HCT116 (cell line): ENCODE data around the gene CACNA1F.

Source experiments
- CEBPB ChIP-seq: IDR thresholded peaks from 2 replicates; pipeline ENCODE4 v1.6.1; 2012; ENCODE audit warnings: low read depth
- ELF1 ChIP-seq: IDR thresholded peaks from 2 replicates; pipeline ENCODE4 v1.6.1; 2012; ENCODE audit warnings: low read depth, borderline replicate concordance
- EZH2 ChIP-seq: fragments of 200-600 bp; sonication (generic); IDR thresholded peaks from 2 replicates; pipeline ENCODE4 v1.6.1; 2017; ENCODE audit warnings: antibody characterized with exemption, mixed run types
- EZH2phosphoT487 ChIP-seq: fragments of 200-600 bp; IDR thresholded peaks from 2 replicates; pipeline ENCODE4 v1.6.1; 2018; ENCODE audit warnings: antibody characterized with exemption, borderline replicate concordance
- FOSL1 ChIP-seq: IDR thresholded peaks from 2 replicates; pipeline ENCODE4 v1.6.1; 2012; ENCODE audit warnings: low read depth
- POLR2A ChIP-seq: IDR thresholded peaks from 2 replicates; pipeline ENCODE4 v1.7.0; 2011; ENCODE audit warnings: borderline replicate concordance; ENCODE audit not compliant: insufficient read depth, insufficient read length; ENCODE audit errors: extremely low read depth
- POLR2AphosphoS5 ChIP-seq: IDR thresholded peaks from 2 replicates; pipeline ENCODE4 v1.6.1; 2011; ENCODE audit warnings: mild to moderate bottlenecking, low read depth, low read length, moderate library complexity
- RAD21 ChIP-seq: IDR thresholded peaks from 2 replicates; pipeline ENCODE4 v1.6.1; 2012; ENCODE audit warnings: low read depth, mild to moderate bottlenecking
- REST ChIP-seq: IDR thresholded peaks from 2 replicates; pipeline ENCODE4 v1.6.1; 2012; ENCODE audit warnings: low read depth
- ZFX ChIP-seq: fragments of 450-650 bp; IDR thresholded peaks from 2 replicates; pipeline ENCODE4 v1.6.1; 2017
- TF ChIP-seq, protein P1 (sequence below), 3 experiments: fragments of 200-600 bp in 1 of 3; sonication (generic) in 1 of 3; IDR thresholded peaks in 2 of 3; conservative IDR thresholded peaks in 1 of 3; 2 replicates each; pipeline ENCODE4 v1.5.1; 2012 to 2017; ENCODE audit warnings: low read depth in 2 of 3, low read length in 2 of 3, antibody characterized with exemption in 1 of 3, borderline replicate concordance in 1 of 3, control low read depth in 1 of 3, mild to moderate bottlenecking in 1 of 3, mixed read lengths in 1 of 3, mixed run types in 1 of 3, moderate library complexity in 1 of 3; ENCODE audit not compliant: insufficient read depth in 1 of 3

DNA sequence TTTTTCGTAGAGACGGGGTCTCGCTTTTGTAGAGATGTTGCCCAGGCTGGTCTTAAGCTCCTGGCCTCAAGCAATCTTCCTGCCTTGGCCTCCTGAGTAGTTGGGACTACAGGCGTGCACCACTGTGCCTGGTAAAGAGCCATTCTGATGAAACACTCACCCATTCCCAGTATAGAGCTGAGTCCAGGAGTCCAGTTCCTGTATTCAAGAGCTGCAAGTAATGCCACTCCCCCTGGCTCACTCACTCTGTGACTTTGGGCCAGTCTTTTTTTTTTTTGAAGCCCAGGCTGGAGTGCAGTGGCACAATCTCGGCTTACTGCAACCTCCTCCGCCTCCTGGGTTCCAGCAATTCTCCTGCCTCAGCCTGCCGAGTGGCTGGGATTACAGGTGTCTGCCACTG is 5.6 kb upstream of the CACNA1F start:
- TF ChIP-seq, protein P1, sequence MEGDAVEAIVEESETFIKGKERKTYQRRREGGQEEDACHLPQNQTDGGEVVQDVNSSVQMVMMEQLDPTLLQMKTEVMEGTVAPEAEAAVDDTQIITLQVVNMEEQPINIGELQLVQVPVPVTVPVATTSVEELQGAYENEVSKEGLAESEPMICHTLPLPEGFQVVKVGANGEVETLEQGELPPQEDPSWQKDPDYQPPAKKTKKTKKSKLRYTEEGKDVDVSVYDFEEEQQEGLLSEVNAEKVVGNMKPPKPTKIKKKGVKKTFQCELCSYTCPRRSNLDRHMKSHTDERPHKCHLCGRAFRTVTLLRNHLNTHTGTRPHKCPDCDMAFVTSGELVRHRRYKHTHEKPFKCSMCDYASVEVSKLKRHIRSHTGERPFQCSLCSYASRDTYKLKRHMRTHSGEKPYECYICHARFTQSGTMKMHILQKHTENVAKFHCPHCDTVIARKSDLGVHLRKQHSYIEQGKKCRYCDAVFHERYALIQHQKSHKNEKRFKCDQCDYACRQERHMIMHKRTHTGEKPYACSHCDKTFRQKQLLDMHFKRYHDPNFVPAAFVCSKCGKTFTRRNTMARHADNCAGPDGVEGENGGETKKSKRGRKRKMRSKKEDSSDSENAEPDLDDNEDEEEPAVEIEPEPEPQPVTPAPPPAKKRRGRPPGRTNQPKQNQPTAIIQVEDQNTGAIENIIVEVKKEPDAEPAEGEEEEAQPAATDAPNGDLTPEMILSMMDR (IDR thresholded peaks at IDR 0.05 in 2 of 3, conservative IDR thresholded peaks at IDR 0.05 in 1 of 3; ENCODE audit: borderline replicate concordance in 1 of 3, insufficient read depth in 1 of 3, low read depth in 2 of 3, low read length in 2 of 3) = no peak
- no peak for TF ChIP-seq REST
- no peak for TF ChIP-seq ELF1
- no peak for TF ChIP-seq POLR2AphosphoS5
- no peak for TF ChIP-seq EZH2
- no peak for TF ChIP-seq ZFX
- TF ChIP-seq RAD21 = no peak
- TF ChIP-seq POLR2A = no peak
- TF ChIP-seq CEBPB = no peak
- no peak for TF ChIP-seq EZH2phosphoT487
- TF ChIP-seq FOSL1 = no peak
